Measurements from ENCODE around the gene MAGI2.

Gene MAGI2

DNA sequence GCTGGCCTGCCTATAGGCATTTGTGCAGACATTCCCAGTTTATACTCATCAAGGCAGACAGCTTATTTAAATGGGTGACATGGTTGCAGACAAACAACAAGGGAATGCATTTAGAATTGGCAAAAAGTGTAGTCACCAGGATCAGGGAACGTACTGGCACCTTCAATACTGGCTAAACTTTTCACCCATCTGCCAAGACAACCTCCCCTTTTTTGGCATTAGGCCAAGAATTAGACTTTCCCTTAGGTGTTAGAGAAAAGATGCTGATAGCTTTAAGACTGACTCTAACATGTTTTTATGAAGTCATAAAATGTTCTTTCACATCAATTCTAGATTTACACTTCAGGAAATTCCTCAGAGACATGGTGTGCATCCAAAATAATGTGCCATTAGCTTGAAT, 1289.0 kb downstream of the MAGI2 start:
- no peak overlapping the region for H3K4me3 ChIP-seq (replicated peaks; ENCODE audit: low read depth, low read length)
- no peak for DNase-seq (ENCODE audit: extremely low read depth, low read depth)
- no peak for TF ChIP-seq CTCF (IDR thresholded peaks at IDR 0.05; ENCODE audit: low read depth, low read length, missing control alignments)

DNA sequence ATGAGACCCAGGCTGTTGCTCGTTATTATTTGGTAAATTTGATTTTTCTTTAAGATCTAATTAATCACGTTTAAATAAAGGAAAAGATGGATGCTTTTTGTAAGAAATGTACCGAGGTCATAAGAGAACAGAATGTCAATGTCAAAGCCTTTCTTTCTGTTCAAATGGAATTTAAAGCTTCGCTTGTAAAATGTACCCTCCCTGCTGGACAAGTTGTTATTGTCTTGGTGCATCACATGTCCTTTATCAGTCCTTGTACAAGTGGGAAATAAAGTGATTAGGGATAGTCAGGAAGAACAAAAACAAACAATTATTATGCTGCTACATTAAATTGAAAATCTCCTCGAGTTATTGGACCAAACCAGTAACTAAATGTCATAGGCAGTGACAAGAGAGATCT, 1291.7 kb downstream of the MAGI2 start:
- no peak for TF ChIP-seq CTCF (IDR thresholded peaks at IDR 0.05; ENCODE audit: low read depth, low read length, missing control alignments)
- no peak for DNase-seq (ENCODE audit: extremely low read depth, low read depth)
- H3K4me3 ChIP-seq (replicated peaks; ENCODE audit: low read depth, low read length) = no peak overlapping the region

- no peak for DNase-seq (ENCODE audit: extremely low read depth, low read depth)
- no peak overlapping the region for H3K4me3 ChIP-seq (replicated peaks; ENCODE audit: low read depth, low read length)
- TF ChIP-seq CTCF (IDR thresholded peaks at IDR 0.05; ENCODE audit: low read depth, low read length, missing control alignments) = no peak
Observed at GRCh38 chr7:78159545-78159944, 1293.9 kb downstream of the MAGI2 start.

DNA sequence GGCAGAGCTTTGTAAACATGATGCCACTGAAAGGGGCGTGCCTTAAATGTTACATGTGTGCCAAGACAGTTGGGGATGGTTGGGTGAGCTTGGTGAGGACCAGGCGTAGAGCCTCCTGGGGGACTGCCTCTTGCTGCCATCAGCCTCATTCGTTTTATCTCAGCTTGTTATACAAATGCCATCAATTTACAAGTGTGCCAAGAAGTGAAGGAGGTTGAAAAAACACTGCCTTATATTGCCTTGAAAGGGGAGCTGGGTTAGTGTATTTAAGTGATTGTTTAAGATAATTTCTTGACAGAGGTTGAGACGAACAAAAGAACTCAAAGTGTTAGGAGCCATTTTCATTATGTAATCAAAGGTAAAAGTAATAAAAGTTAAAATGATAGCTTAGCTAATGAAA, 1300.2 kb downstream of the MAGI2 start:
- no peak for TF ChIP-seq CTCF (IDR thresholded peaks at IDR 0.05; ENCODE audit: low read depth, low read length, missing control alignments)
- DNase-seq (ENCODE audit: extremely low read depth, low read depth) = no peak
- no peak overlapping the region for H3K4me3 ChIP-seq (replicated peaks; ENCODE audit: low read depth, low read length)

GRCh38 chr7:78151229-78151628, 1302.2 kb downstream of the MAGI2 start:
- DNase-seq (ENCODE audit: extremely low read depth, low read depth) = no peak
- no peak for TF ChIP-seq CTCF (IDR thresholded peaks at IDR 0.05; ENCODE audit: low read depth, low read length, missing control alignments)
- H3K4me3 ChIP-seq (replicated peaks; ENCODE audit: low read depth, low read length) = no peak overlapping the region

DNA sequence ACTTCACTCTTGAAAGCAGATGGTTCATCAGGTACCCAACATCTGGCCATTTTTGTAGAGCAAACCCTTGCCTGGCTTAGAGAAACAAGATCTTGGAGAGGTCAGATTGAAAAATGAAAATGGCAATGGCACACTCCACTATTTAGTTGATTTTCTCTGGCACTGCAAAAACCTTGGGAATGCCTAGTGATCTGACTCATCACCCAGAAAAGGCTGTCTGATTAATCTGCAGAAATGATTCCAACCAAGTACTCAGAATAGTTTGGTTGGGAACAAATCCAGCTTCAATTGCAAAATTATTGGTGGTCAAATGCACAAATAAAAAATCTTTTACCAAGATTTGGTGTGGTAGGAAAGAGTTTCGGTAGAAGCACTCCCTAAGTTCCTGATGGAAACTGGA, 1303.7 kb downstream of the MAGI2 start:
- no peak overlapping the region for H3K4me3 ChIP-seq (replicated peaks; ENCODE audit: low read depth, low read length)
- no peak for TF ChIP-seq CTCF (IDR thresholded peaks at IDR 0.05; ENCODE audit: low read depth, low read length, missing control alignments)

DNA sequence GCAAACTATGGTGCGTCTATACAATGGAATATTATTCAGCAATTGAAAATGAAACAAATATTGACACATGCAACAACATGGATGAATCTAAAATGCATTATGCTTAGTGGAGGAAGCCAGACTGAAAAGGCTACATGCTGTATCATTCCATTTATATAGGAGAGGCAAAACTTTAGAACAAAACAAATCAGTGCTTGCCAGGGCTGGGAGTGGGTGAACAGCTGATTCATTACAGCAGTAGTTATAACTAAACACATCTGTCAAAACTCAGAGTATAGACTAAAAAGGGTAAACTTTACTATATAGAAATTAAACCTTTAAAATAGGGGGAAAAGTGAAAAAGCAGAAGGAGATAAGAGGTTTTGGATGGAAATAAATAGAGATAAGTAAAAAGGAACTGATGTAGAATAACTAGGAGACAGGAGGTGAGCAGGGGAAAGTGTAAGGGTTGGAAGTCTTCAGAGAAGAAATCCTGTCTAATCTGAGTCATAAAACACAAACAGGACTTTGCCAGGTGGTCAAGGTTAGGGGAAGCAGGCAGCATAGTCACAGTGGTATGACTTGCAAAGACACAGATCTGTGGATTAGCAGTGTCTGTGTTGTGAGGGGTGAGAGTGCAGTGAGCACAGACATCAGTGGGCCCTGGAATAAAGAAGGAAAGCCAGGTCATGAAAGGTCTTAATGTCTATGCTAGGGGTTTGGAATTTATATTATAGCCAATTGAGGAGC, 1305.1 kb downstream of the MAGI2 start:
- TF ChIP-seq CTCF (IDR thresholded peaks at IDR 0.05; ENCODE audit: low read depth, low read length, missing control alignments) = no peak
- DNase-seq (ENCODE audit: extremely low read depth, low read depth) = no peak
- no peak overlapping the region for H3K4me3 ChIP-seq (replicated peaks; ENCODE audit: low read depth, low read length)

More for the DNA sequence above, 1303.7 kb downstream of the MAGI2 start:
- no peak for DNase-seq (ENCODE audit: extremely low read depth, low read depth)

Data from HFF-Myc (cell line).